ENCODE results near the gene RPL9. TPM values are rescaled to one million over a fixed set of nuclear protein-coding genes. Genes with fewer than 3 reads are reported as not detected.

RPL9 gene
- total and polyA plus RNA-seq, 2 of the 8 experiments (the other 6 are each of a cell fraction or from before 2014, with no cell fraction given), result 1,161 to 1,184 TPM

DNA sequence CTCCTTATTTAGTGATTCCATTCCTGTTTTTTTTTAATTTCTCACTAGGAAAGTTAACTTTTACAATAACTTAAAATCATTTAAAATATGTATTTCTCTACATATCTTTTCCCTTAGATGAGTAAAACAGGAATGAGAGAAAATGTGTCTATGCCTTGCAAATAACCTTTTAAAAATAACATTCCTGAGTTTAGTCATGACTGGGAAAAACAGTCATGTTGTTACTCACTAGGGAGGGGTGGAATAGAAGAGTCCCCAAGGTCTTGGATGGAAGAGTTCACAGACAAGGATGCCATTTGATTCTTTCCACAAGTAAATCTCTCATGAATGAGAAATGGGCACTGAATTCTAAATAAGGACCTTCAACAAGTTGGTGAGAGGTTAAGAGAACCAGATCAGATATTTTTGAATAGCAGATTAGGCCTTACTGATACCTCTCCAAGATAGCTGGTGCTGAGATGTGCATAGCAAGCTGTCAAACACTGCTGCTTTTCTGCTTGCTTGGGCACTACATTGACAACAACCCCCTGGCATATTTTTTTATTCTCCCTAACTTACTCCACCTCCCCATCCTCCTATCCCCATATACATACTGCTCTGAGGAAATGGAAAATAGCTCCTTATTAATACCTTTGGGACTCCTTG is 43.4 kb upstream of the RPL9 start:
- H3K4me3 ChIP-seq (ENCODE audit: extremely low read depth in 1 of 4, insufficient read depth in 2 of 4, low read depth in 3 of 4, low read length in 4 of 4), result no peak overlapping the region
- FAIRE-seq, result no peak

More for the DNA sequence above, 43.4 kb upstream of the RPL9 start:
- Histone ChIP-seq H3K4me2 (ENCODE audit: insufficient read depth in 1 of 2, low read depth in 2 of 2, low read length in 2 of 2) (no peak overlapping the region), H3K18ac (ENCODE audit: extremely low read depth, low read length) (no peak overlapping the region), H2BK15ac (ENCODE audit: low read length) (no peak overlapping the region), H2AK5ac (ENCODE audit: low read depth, low read length) (no peak overlapping the region), H3K9me3 (ENCODE audit: insufficient read depth in 2 of 2, low read depth in 1 of 2, low read length in 1 of 2) (no peaks in the 10 kb centered on the region), H4K91ac (replicated peaks; ENCODE audit: insufficient read length, low read length) (no peak overlapping the region), H3K27me3 (replicated peaks in 1 of 4; ENCODE audit: control insufficient read depth in 3 of 4, extremely low read depth in 1 of 4, insufficient read depth in 3 of 4, low read length in 3 of 4) (no peaks in the 10 kb centered on the region), H4K20me1 (replicated peaks in 1 of 2; ENCODE audit: control insufficient read depth in 1 of 2, insufficient read depth in 2 of 2, low read length in 2 of 2) (no peaks in the 10 kb centered on the region), H2BK20ac (ENCODE audit: low read length) (no peak overlapping the region), H2BK12ac (ENCODE audit: low read depth, low read length) (no peak overlapping the region), H4K5ac (ENCODE audit: insufficient read length, low read depth, low read length) (no peak overlapping the region), H3K27ac (ENCODE audit: low read depth, low read length) (no peak overlapping the region), H3K4me1 (replicated peaks in 1 of 4; ENCODE audit: control insufficient read depth in 3 of 4, insufficient read depth in 4 of 4, low read length in 3 of 4) (no peaks in the 10 kb centered on the region), H3K4ac (replicated peaks; ENCODE audit: insufficient read length, low read depth, low read length) (no peak overlapping the region), H3K56ac (replicated peaks; ENCODE audit: insufficient read length, low read depth, low read length) (no peak overlapping the region), H2BK120ac (replicated peaks; ENCODE audit: low read depth, low read length) (no peak overlapping the region), H3K14ac (ENCODE audit: insufficient read length) (no peak overlapping the region), H2BK5ac (ENCODE audit: low read depth, low read length) (no peak overlapping the region), H3K79me2 (ENCODE audit: control insufficient read depth in 1 of 2, insufficient read depth in 2 of 2, low read length in 2 of 2) (no peaks in the 10 kb centered on the region), H3K9ac (replicated peaks in 1 of 4; ENCODE audit: extremely low read depth in 1 of 4, low read depth in 3 of 4, low read length in 3 of 4) (no peak overlapping the region), H3K23ac (ENCODE audit: insufficient read length) (no peak overlapping the region), H3K79me1 (ENCODE audit: low read depth, low read length) (no peaks in the 10 kb centered on the region), H4K8ac (ENCODE audit: extremely low read depth, insufficient read depth, low read length) (no peak overlapping the region), H3K23me2 (ENCODE audit: low read depth, low read length) (no peaks in the 10 kb centered on the region), H3K36me3 (ENCODE audit: control insufficient read depth in 2 of 4, insufficient read depth in 4 of 4, low read length in 3 of 4) (peaks cover 16 to 77% (median 49%) of the 10 kb centered on the region in 4 experiments), H2AFZ (ENCODE audit: low read length) (no peak overlapping the region)
- CTCF ChIA-PET (ENCODE audit: partially characterized antibody), result no interaction called here
- no peak for DNase-seq (ENCODE audit: low read depth in 1 of 2, low spot score in 2 of 2)
- POLR2A ChIA-PET (ENCODE audit: partially characterized antibody), result no interaction called here
- no peak for TF ChIP-seq CEBPB (IDR thresholded peaks at IDR 0.05; ENCODE audit: low read depth, low read length)
- no peak for TF ChIP-seq BACH1 (IDR thresholded peaks at IDR 0.05; ENCODE audit: low read length)
- no peak for TF ChIP-seq EGR1 (IDR thresholded peaks at IDR 0.05; ENCODE audit: borderline replicate concordance, low read depth, low read length)
- TF ChIP-seq TAF7 (optimal IDR thresholded peaks at IDR 0.05; ENCODE audit: borderline replicate concordance, low read depth, low read length), result no peak
- TF ChIP-seq FOSL1 (IDR thresholded peaks at IDR 0.05; ENCODE audit: insufficient read depth, low read depth, low read length), result no peak
- TF ChIP-seq GTF2F1 (IDR thresholded peaks at IDR 0.05; ENCODE audit: borderline replicate concordance, low read depth, low read length), result no peak
- TF ChIP-seq RFX5 (IDR thresholded peaks at IDR 0.05; ENCODE audit: borderline replicate concordance, low read depth, low read length), result no peak
- TF ChIP-seq TCF12 (IDR thresholded peaks at IDR 0.05; ENCODE audit: low read depth, low read length), result no peak
- no peak for TF ChIP-seq TEAD4 (IDR thresholded peaks at IDR 0.05; ENCODE audit: low read depth, low read length)
- no peak for TF ChIP-seq CBX8 (IDR thresholded peaks at IDR 0.05; ENCODE audit: borderline replicate concordance, low read depth, low read length)
- no peak for TF ChIP-seq RXRA (IDR thresholded peaks at IDR 0.05; ENCODE audit: insufficient read depth, low read depth, low read length)
- TF ChIP-seq RNF2 (IDR thresholded peaks at IDR 0.05; ENCODE audit: borderline replicate concordance, low read depth, low read length, missing control alignments, poor library complexity, severe bottlenecking), result no peak
- TF ChIP-seq YY1 (IDR thresholded peaks at IDR 0.05; ENCODE audit: low read depth, low read length), result no peak

Data from H1 (cell line).